Measurements from ENCODE around the gene SP3.

DNA sequence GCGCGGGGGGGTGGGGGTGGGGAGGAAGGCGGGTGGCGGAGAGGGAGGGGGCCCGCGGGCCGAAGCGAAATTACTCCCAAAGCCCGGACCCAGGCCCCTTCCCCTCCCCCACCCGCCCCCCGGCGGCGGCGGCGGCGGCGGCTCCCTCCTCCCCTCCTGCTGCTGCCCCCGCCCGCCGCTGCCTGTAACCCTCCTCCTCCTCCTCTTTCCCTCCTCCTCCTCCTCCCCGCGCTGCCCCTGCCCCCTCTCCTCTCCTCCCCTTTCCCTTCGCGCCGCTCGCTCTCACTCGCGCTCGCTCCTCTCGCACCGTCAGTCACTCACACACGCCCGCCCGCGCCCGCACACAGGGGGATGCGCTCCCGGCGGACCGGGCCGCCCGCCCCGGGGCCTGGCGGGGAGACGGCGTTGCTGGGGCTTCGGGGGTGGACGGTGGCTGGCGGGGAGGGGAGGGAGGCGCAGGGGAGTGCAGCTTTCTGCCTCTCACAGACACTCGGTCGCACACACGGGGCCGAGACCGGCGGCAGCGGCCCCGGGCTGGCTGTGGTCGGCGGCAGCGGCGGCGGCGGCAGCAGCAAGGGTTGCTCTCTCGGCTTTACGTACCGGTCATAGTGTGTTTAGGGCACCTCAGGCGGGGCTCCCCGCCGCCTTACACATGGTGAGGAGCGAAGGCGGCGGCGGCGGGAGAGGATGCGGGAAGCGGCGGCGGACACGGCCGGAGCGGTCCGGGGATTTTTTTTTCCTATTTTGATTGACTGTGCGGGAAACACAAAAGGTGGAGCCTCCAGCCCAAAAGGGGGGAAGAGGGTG, 405 bp downstream of the SP3 start:
- TF ChIP-seq, protein P1, sequence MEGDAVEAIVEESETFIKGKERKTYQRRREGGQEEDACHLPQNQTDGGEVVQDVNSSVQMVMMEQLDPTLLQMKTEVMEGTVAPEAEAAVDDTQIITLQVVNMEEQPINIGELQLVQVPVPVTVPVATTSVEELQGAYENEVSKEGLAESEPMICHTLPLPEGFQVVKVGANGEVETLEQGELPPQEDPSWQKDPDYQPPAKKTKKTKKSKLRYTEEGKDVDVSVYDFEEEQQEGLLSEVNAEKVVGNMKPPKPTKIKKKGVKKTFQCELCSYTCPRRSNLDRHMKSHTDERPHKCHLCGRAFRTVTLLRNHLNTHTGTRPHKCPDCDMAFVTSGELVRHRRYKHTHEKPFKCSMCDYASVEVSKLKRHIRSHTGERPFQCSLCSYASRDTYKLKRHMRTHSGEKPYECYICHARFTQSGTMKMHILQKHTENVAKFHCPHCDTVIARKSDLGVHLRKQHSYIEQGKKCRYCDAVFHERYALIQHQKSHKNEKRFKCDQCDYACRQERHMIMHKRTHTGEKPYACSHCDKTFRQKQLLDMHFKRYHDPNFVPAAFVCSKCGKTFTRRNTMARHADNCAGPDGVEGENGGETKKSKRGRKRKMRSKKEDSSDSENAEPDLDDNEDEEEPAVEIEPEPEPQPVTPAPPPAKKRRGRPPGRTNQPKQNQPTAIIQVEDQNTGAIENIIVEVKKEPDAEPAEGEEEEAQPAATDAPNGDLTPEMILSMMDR (conservative IDR thresholded peaks at IDR 0.05; ENCODE audit: low read depth, low read length): no peak
- TF ChIP-seq EZH2 (IDR thresholded peaks at IDR 0.05; ENCODE audit: borderline replicate concordance, low read depth, low read length, poor library complexity, severe bottlenecking): no peak

All from A673 (cell line).